HG03354 (cell line): ENCODE data around the gene AADAT.
"Not testable (repeated sequence)": the region's sequence is repeated elsewhere in the genome, so short reads cannot be mapped to it uniquely, and the experiment has no call there.

ENCODE experiments used
- ATAC-seq: cut with Tn5 transposase; IDR thresholded peaks from one replicate; pipeline ENCODE4 v1.9.1; 2021; ENCODE audit warnings: mild to moderate bottlenecking; ENCODE audit not compliant: unreplicated experiment, poor library complexity, severe bottlenecking

AADAT gene

GRCh38 chr4:170091069-170091696, 1.4 kb upstream of the AADAT start:
- ATAC-seq: no peak

- ATAC-seq: no peak
Measured at GRCh38 chr4:170090352-170091052, 746 bp upstream of the AADAT start.

GRCh38 chr4:170089274-170089667, 485 bp downstream of the AADAT start:
- peak; percentile 25 for ATAC-seq

GRCh38 chr4:170088716-170089115, 1.0 kb downstream of the AADAT start:
- ATAC-seq: no peak

GRCh38 chr4:170087163-170087700, 2.5 kb downstream of the AADAT start:
- ATAC-seq: no peak

- no peak for ATAC-seq
Measured at GRCh38 chr4:170083541-170083940, 6.2 kb downstream of the AADAT start.

- no peak for ATAC-seq
Measured at GRCh38 chr4:170080496-170080895, 9.3 kb downstream of the AADAT start.

- ATAC-seq: no peak
Measured at GRCh38 chr4:170079981-170080380, 9.8 kb downstream of the AADAT start.

GRCh38 chr4:170071196-170071595, 18.6 kb downstream of the AADAT start:
- ATAC-seq: no peak

GRCh38 chr4:170068438-170069128, 21.2 kb downstream of the AADAT start:
- no peak for ATAC-seq

- ATAC-seq: no peak
Measured at GRCh38 chr4:170059421-170059820, 30.3 kb downstream of the AADAT start.

GRCh38 chr4:170058826-170059225, 30.9 kb downstream of the AADAT start:
- no peak for ATAC-seq

GRCh38 chr4:170057866-170058265, 31.9 kb downstream of the AADAT start:
- ATAC-seq: no peak

GRCh38 chr4:170052919-170053318, 36.8 kb downstream of the AADAT start:
- no peak for ATAC-seq

- ATAC-seq: no peak
Measured at GRCh38 chr4:170051402-170051801, 38.4 kb downstream of the AADAT start.

- ATAC-seq: no peak
Measured at GRCh38 chr4:170049766-170050165, 40.0 kb downstream of the AADAT start.

- no peak for ATAC-seq
Measured at GRCh38 chr4:170047771-170048354, 41.9 kb downstream of the AADAT start.

- not testable (repeated sequence) for ATAC-seq
Measured at GRCh38 chr4:170046156-170046555, 43.6 kb downstream of the AADAT start.

GRCh38 chr4:170040031-170040680, 49.6 kb downstream of the AADAT start:
- ATAC-seq: no peak

GRCh38 chr4:170038769-170039168, 51.0 kb downstream of the AADAT start:
- ATAC-seq: no peak
